ENCODE data around the gene CHAMP1.
"Not testable (repeated sequence)": the region's sequence is repeated elsewhere in the genome, so short reads cannot be mapped to it uniquely, and the experiment has no call there.

Gene CHAMP1

GRCh38 chr13:114299604-114300305 lies 14.5 kb upstream of the CHAMP1 start:
- no peak for DNase-seq

- DNase-seq, result no peak
These were observed 10.5 kb upstream of the CHAMP1 start for GRCh38 chr13:114303700-114304327.

- no peak for DNase-seq
These were observed 9.8 kb upstream of the CHAMP1 start for GRCh38 chr13:114304346-114305034.

- DNase-seq, result no peak
These were observed 5.2 kb upstream of the CHAMP1 start for GRCh38 chr13:114309086-114309485.

- no peak for DNase-seq
These were observed 4.4 kb upstream of the CHAMP1 start for GRCh38 chr13:114309806-114310410.

- no peak for DNase-seq
These were observed 3.3 kb upstream of the CHAMP1 start for GRCh38 chr13:114310956-114311355.

GRCh38 chr13:114311387-114311786 lies 2.9 kb upstream of the CHAMP1 start:
- no peak for DNase-seq

GRCh38 chr13:114311908-114312307 lies 2.4 kb upstream of the CHAMP1 start:
- DNase-seq, result no peak

GRCh38 chr13:114313061-114313860 lies 1.0 kb upstream of the CHAMP1 start:
- DNase-seq, result peak; percentile 72

GRCh38 chr13:114315074-114315785 lies 927 bp downstream of the CHAMP1 start:
- DNase-seq, result no peak

GRCh38 chr13:114318624-114319023 lies 4.3 kb downstream of the CHAMP1 start:
- DNase-seq, result no peak

GRCh38 chr13:114319441-114319913 lies 5.2 kb downstream of the CHAMP1 start:
- DNase-seq, result no peak

GRCh38 chr13:114320065-114320464 lies 5.8 kb downstream of the CHAMP1 start:
- no peak for DNase-seq

GRCh38 chr13:114321256-114321655 lies 7.0 kb downstream of the CHAMP1 start:
- DNase-seq, result no peak

GRCh38 chr13:114323349-114323748 lies 9.0 kb downstream of the CHAMP1 start:
- no peak for DNase-seq

- DNase-seq, result peak; percentile 29
These were observed 10.0 kb downstream of the CHAMP1 start for GRCh38 chr13:114324334-114324733.

GRCh38 chr13:114325729-114326128 lies 11.4 kb downstream of the CHAMP1 start:
- DNase-seq, result no peak

GRCh38 chr13:114328034-114328433 lies 13.7 kb downstream of the CHAMP1 start:
- no peak for DNase-seq

GRCh38 chr13:114328595-114328994 lies 14.3 kb downstream of the CHAMP1 start:
- DNase-seq, result no peak

- no peak for DNase-seq
These were observed 15.8 kb downstream of the CHAMP1 start for GRCh38 chr13:114330086-114330485.

GRCh38 chr13:114333881-114334280 lies 19.6 kb downstream of the CHAMP1 start:
- DNase-seq, result not testable (repeated sequence)

Data from stimulated activated CD4-positive, alpha-beta T cell treated with anti-CD3 and anti-CD28 coated beads, Interleukin-1b, Interleukin-23, amount 100 ng/mL, for 48 hours (primary cell).